B cell (primary cell): ENCODE results near the gene HDAC7. TPM values are rescaled to one million over a fixed set of nuclear protein-coding genes. Genes with fewer than 3 reads are reported as not detected.
A peak's percentile ranks its signal among the peaks of the same experiment; 100 is the strongest.

Experiments used
- ATAC-seq: fragments of 200-7000 bp; cut with Tn5 transposase; one replicate; pipeline ENCODE4 v1.10.0; 2021; ENCODE audit warnings: low read depth, mild to moderate bottlenecking, moderate number of reproducible peaks, moderate library complexity
- CTCF ChIA-PET: fragments of 350-600 bp; sonication (Branson Sonifier 250); formaldehyde crosslinking; loops from one replicate; lab custom pipeline; 2021; ENCODE audit warnings: antibody characterized with exemption, inconsistent platforms; lab: Charles Lee
- POLR2A ChIA-PET: fragments of 350-600 bp; sonication (Branson Sonifier 250); formaldehyde crosslinking; loops from one replicate; lab custom pipeline; 2021; ENCODE audit warnings: antibody characterized with exemption; lab: Charles Lee
- DNase-seq: peaks from one replicate; pipeline ENCODE4 v3.0.0; 2013
- H2AFZ ChIP-seq: 2 replicates; pipeline ENCODE4 v1.6.1; 2012; ENCODE audit warnings: mild to moderate bottlenecking, low read depth, low read length; ENCODE audit not compliant: insufficient read depth, poor library complexity, severe bottlenecking
- H3K27ac ChIP-seq, 2 donors: 1 replicate in 1 of 2; 2 replicates in 1 of 2; pipeline ENCODE4 v1.5.1; 2012 to 2013; ENCODE audit warnings: low read length in 2 of 2, mild to moderate bottlenecking in 2 of 2, moderate library complexity in 1 of 2
- H3K27me3 ChIP-seq, 4 experiments: fragments of 200-600 bp in 1 of 4; sonication (generic) in 1 of 4; replicated peaks in 1 of 4; 1 replicate in 2 of 4; 2 replicates in 2 of 4; pipeline versions ENCODE4 v1.6.1 to v1.7.0; 2013 to 2016; ENCODE audit warnings: low read length in 3 of 4, mild to moderate bottlenecking in 2 of 4, mixed read lengths in 1 of 4, moderate library complexity in 1 of 4; ENCODE audit not compliant: insufficient read depth in 4 of 4, control insufficient read depth in 3 of 4; ENCODE audit errors: control extremely low read depth in 1 of 4
- H3K36me3 ChIP-seq, 2 experiments: replicated peaks in 1 of 2; 1 replicate in 1 of 2; 2 replicates in 1 of 2; pipeline versions ENCODE4 v1.6.1 to v1.7.1; 2013; ENCODE audit warnings: low read length in 1 of 2; ENCODE audit not compliant: insufficient read depth in 2 of 2, control insufficient read depth in 1 of 2; ENCODE audit errors: control extremely low read depth in 1 of 2, extremely low read depth in 1 of 2
- H3K4me1 ChIP-seq, 2 donors: fragments of 200-600 bp in 1 of 2; sonication (generic) in 1 of 2; 1 replicate in 1 of 2; 2 replicates in 1 of 2; pipeline versions ENCODE4 v1.5.1 to v1.6.1; 2013 to 2017; ENCODE audit warnings: low read length in 2 of 2; ENCODE audit not compliant: control insufficient read depth in 2 of 2, insufficient read depth in 2 of 2
- H3K4me2 ChIP-seq: replicated peaks from 2 replicates; pipeline ENCODE3; 2012; ENCODE audit warnings: mild to moderate bottlenecking, low read depth, low read length; ENCODE audit not compliant: poor library complexity, severe bottlenecking
- H3K4me3 ChIP-seq, 5 experiments: fragments of 200-600 bp in 1 of 5; sonication (generic) in 1 of 5; 1 replicate in 3 of 5; 2 replicates in 2 of 5; pipeline versions ENCODE4 v1.5.1 to v1.7.0; 2011 to 2016; ENCODE audit warnings: low read length in 4 of 5, mild to moderate bottlenecking in 4 of 5, low read depth in 2 of 5, control low read depth in 1 of 5, moderate library complexity in 1 of 5; ENCODE audit not compliant: insufficient read depth in 1 of 5; ENCODE audit errors: control extremely low read depth in 1 of 5, extremely low read depth in 1 of 5
- H3K79me2 ChIP-seq: fragments of 200-600 bp; sonication (generic); one replicate; pipeline ENCODE4 v1.6.0; 2016; ENCODE audit warnings: low read length; ENCODE audit not compliant: control insufficient read depth, insufficient read depth
- H3K9ac ChIP-seq: fragments of 200-600 bp; sonication (generic); 2 replicates; pipeline ENCODE4 v1.6.1; 2017; ENCODE audit warnings: mild to moderate bottlenecking, low read length, moderate library complexity
- H3K9me3 ChIP-seq, 3 donors: one replicate each; pipeline versions ENCODE4 v1.6.1 to v1.7.1; 2013; ENCODE audit warnings: low read length in 2 of 3; ENCODE audit not compliant: control insufficient read depth in 2 of 3, insufficient read depth in 1 of 3; ENCODE audit errors: control extremely low read depth in 1 of 3
- H4K20me1 ChIP-seq: 2 replicates; pipeline ENCODE4 v1.6.0; 2012; ENCODE audit warnings: mild to moderate bottlenecking, low read length; ENCODE audit not compliant: insufficient read depth, control insufficient read depth, poor library complexity, severe bottlenecking
- H3K27ac Mint-ChIP-seq: one replicate; pipeline ENCODE4 v1.8.0; 2021; ENCODE audit warnings: mixed read lengths
- H3K27me3 Mint-ChIP-seq: one replicate; pipeline ENCODE4 v1.8.0; 2021; ENCODE audit warnings: mixed read lengths
- H3K4me1 Mint-ChIP-seq: one replicate; pipeline ENCODE4 v1.8.0; 2021; ENCODE audit warnings: mixed read lengths
- H3K4me3 Mint-ChIP-seq: one replicate; pipeline ENCODE4 v1.8.0; 2021; ENCODE audit warnings: mixed read lengths
- H3K9me3 Mint-ChIP-seq: one replicate; pipeline ENCODE4 v1.8.0; 2022; ENCODE audit warnings: mixed read lengths; ENCODE audit not compliant: insufficient read depth
- EZH2 ChIP-seq: IDR thresholded peaks from 2 replicates; pipeline ENCODE4 v1.6.1; 2012; ENCODE audit warnings: borderline replicate concordance, low read depth, mild to moderate bottlenecking, moderate library complexity, low read length; ENCODE audit not compliant: insufficient read depth, poor library complexity, severe bottlenecking
- WGBS: methylation state at CpG from one replicate; pipeline ENCODE4 v1.1.5; 2013; ENCODE audit warnings: missing lambda C conversion rate; ENCODE audit not compliant: insufficient coverage; 5-methylcytosine and 5-hydroxymethylcytosine counted together
- intact Hi-C: fragments of 100-400 bp; cut with micrococcal nuclease; formaldehyde crosslinking; loops from one replicate; pipeline ENCODE4 v1.10.0; 2022
- polyA plus RNA-seq: library from polyadenylated mRNA; depleted of rRNA; stranded (reverse); fragments of >200 nt; gene quantifications from 2 replicates; pipeline ENCODE4 v1.2.3, GENCODE V29; 2012
- total RNA-seq, 2 donors: library from RNA; stranded (reverse); fragments of 120-200 nt in 1 of 2; gene quantifications; 1 replicate in 1 of 2; 2 replicates in 1 of 2; pipeline versions ENCODE4 v1.2.3 to v1.2.4, GENCODE V29; 2013 to 2022
- TF ChIP-seq, protein P1 (sequence below): fragments of 200-600 bp; IDR thresholded peaks from one replicate; pipeline ENCODE4 v1.8.0; 2022; ENCODE audit warnings: antibody characterized with exemption, mild to moderate bottlenecking

The HDAC7 gene
- total and polyA plus RNA-seq, 2 donors (not counting 1 experiment from before 2014, with no cell fraction given) = 87.2 to 178 TPM

DNA sequence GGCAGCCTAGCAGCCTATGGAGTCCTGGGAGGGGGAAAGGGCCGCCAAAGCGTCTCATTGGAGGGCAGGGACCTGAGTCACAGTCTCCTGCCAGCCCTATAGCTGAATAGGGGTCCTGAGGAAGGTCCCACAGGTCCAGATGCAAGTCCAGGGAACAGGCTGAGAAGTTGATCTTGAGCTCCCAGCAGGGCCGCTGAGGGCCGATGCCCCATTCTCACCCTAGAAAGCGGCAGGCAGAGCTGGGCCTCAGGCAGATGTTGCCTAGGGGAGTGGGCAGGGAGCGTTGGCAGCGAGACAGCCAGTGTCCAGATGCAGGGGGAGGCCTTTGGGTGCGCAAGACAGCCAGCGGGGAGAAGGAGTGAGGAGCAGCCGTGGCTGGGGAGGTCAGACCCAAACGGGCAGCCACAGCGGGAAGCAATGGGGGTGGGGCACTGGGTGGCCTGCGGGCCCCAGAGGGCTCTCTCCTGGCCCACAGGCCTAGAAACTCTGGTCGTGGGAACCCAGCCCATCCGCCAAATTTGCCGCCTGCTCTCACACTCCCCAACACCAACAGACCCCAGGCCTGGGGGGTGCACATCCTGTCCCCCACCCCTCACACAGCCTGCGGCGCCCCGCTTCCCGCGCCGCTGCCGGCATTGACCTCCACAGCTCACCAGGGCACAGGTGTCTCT lies 1.1 kb downstream of the HDAC7 start:
- Histone ChIP-seq H3K4me1 (peaks cover 55 to 65% of the 10 kb centered on the region in 2 donors), H2AFZ (peak overlapping the region; percentile 84), H4K20me1 (no peaks in the 10 kb centered on the region), H3K9ac (peak overlapping the region; percentile 77), H3K27ac (peak overlapping the region; percentile 67 to 96), H3K79me2 (peaks cover 67% of the 10 kb centered on the region), H3K36me3 (no peaks in the 10 kb centered on the region), H3K9me3 (no peaks in the 10 kb centered on the region), H3K27me3 (no peaks in the 10 kb centered on the region), H3K4me3 (peak overlapping the region; percentile 8 to 74 (median 64)), H3K4me2 (peak overlapping the region; percentile 79)
- WGBS = 6% methylated on average over 17 of the region's 23 CpGs
- Mint-ChIP-seq H3K4me1 (peaks cover 69% of the 10 kb centered on the region), H3K4me3 (peak overlapping the region; percentile 93), H3K27me3 (no peaks in the 10 kb centered on the region), H3K9me3 (no peaks in the 10 kb centered on the region), H3K27ac (peak overlapping the region; percentile 91)
- intact Hi-C loops = loop anchor here (1.0 to 5.0 kb wide), 3 partner anchors 10 to 289 kb away; partner anchors contain the start of gene SENP1
- CTCF ChIA-PET = interaction anchor here (0.6 to 38.8 kb wide), 8 partner anchors 11 to 112 kb away, joined by 3 to 1203 read pairs (median 9); no protein-coding TSS in a partner anchor
- POLR2A ChIA-PET = interaction anchor here (1.0 to 17.3 kb wide), 5 partner anchors 8 to 113 kb away, joined by 3 to 264 read pairs (median 7); partner anchors contain the start of gene RPAP3
- peak; percentile 2 for ATAC-seq
- TF ChIP-seq, protein P1, sequence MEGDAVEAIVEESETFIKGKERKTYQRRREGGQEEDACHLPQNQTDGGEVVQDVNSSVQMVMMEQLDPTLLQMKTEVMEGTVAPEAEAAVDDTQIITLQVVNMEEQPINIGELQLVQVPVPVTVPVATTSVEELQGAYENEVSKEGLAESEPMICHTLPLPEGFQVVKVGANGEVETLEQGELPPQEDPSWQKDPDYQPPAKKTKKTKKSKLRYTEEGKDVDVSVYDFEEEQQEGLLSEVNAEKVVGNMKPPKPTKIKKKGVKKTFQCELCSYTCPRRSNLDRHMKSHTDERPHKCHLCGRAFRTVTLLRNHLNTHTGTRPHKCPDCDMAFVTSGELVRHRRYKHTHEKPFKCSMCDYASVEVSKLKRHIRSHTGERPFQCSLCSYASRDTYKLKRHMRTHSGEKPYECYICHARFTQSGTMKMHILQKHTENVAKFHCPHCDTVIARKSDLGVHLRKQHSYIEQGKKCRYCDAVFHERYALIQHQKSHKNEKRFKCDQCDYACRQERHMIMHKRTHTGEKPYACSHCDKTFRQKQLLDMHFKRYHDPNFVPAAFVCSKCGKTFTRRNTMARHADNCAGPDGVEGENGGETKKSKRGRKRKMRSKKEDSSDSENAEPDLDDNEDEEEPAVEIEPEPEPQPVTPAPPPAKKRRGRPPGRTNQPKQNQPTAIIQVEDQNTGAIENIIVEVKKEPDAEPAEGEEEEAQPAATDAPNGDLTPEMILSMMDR = no peak
- TF ChIP-seq EZH2 = no peak
- no peak for DNase-seq

DNA sequence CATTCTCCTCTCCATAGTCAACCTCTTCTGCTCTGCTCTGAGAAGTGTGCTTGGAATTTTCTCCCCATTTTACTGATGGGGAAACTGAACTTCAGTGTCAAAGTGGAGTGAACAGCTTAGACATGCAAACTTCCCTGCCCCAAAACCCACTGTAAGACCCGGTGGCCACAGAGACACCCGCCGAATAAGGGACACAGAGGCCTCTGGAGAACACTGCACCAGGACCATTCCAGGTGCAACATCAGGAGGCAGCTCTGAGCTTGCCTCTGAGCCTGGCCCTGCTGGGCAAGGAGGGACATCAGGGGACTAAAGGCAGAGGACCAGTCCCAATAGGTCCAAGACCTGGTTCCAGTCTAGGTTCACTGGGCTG lies 1.7 kb downstream of the HDAC7 start:
- no peaks in the 10 kb centered on the region for H3K9me3 Mint-ChIP-seq
- peak overlapping the region; percentile 67 to 96 for H3K27ac ChIP-seq
- DNase-seq (no peak), ATAC-seq (no peak)
- H3K4me2 ChIP-seq = peak overlapping the region; percentile 79
- peaks cover 70% of the 10 kb centered on the region for H3K4me1 Mint-ChIP-seq
- H3K27me3 ChIP-seq = no peaks in the 10 kb centered on the region
- ChIA-PET POLR2A (interaction anchor here (0.9 to 17.3 kb wide), 4 partner anchors 10 to 17 kb away, joined by 3 to 264 read pairs (median 6); no protein-coding TSS in a partner anchor), CTCF (interaction anchor here (0.6 to 38.8 kb wide), 9 partner anchors 10 to 111 kb away, joined by 3 to 1203 read pairs (median 7); no protein-coding TSS in a partner anchor)
- peak overlapping the region; percentile 77 for H3K9ac ChIP-seq
- no peaks in the 10 kb centered on the region for H3K36me3 ChIP-seq
- H3K4me3 Mint-ChIP-seq = peak overlapping the region; percentile 93
- peak overlapping the region; percentile 91 for H3K27ac Mint-ChIP-seq
- no peaks in the 10 kb centered on the region for H3K27me3 Mint-ChIP-seq
- peaks cover 59 to 70% of the 10 kb centered on the region in 2 donors for H3K4me1 ChIP-seq
- no peaks in the 10 kb centered on the region for H4K20me1 ChIP-seq
- 28% methylated on average over 3 of the region's 3 CpGs for WGBS
- TF ChIP-seq, protein P1 = no peak
- no peak for TF ChIP-seq EZH2
- peak overlapping the region in 4 of 5 experiments; percentile 8 to 74 (median 66) for H3K4me3 ChIP-seq
- H3K9me3 ChIP-seq = no peaks in the 10 kb centered on the region
- H2AFZ ChIP-seq = no peak overlapping the region
- intact Hi-C loops = loop anchor here (5.0 kb wide), 1 partner anchor 289 kb away; the partner anchor contains the start of gene SENP1
- peaks cover 71% of the 10 kb centered on the region for H3K79me2 ChIP-seq
